HFF-Myc (cell line): ENCODE measurements around the gene TMX2.
A peak's percentile ranks its signal among the peaks of the same experiment; 100 is the strongest.

Experiments used
- DNase-seq: peaks from one replicate; pipeline ENCODE4 v3.0.0-alpha.2; 2011; ENCODE audit warnings: low read depth; ENCODE audit errors: extremely low read depth
- H3K4me3 ChIP-seq: replicated peaks from 2 replicates; pipeline ENCODE4 v1.5.1; 2011; ENCODE audit warnings: low read depth, mild to moderate bottlenecking, control low read depth, low read length
- TF ChIP-seq, protein P1 (sequence below): IDR thresholded peaks from 2 replicates; pipeline ENCODE4 v1.5.1; 2012; ENCODE audit warnings: mild to moderate bottlenecking, low read depth, low read length, control low read depth; ENCODE audit errors: missing control alignments

Gene TMX2

DNA sequence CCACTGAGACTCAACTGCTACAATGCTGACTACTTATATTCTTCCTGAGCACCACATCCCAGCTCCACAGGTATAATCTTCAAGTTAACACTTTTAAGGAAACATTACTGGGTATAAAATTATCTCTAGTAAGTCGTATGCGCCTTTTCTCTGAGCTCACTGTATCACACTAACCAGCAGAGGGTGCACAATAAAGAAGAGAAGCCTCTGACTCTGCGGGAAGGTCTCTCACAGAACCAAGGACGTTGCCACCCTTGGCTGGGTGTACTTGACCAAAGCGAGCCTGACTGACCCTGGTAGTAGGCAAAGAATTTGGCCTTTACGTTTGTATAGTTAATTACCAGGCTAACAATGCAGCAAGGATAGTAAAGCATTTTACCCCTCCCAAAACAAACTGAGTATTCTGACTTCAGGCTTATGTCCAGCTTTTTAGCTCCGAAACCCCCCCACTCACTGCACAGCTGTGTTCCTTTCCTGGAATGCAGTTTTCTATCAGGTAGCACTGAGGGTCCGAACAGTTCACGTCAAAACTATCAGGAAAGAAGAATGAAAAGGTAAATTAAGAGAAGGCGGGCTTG, 39.4 kb downstream of the TMX2 start, which contains the start of gene BTBD18:
Gene BTBD18 (minus strand): TSS at position 144 of the 578 bp plus-strand sequence. CDS start 631 bp downstream, outside the sequence.
- DNase-seq = no peak
- TF ChIP-seq, protein P1, sequence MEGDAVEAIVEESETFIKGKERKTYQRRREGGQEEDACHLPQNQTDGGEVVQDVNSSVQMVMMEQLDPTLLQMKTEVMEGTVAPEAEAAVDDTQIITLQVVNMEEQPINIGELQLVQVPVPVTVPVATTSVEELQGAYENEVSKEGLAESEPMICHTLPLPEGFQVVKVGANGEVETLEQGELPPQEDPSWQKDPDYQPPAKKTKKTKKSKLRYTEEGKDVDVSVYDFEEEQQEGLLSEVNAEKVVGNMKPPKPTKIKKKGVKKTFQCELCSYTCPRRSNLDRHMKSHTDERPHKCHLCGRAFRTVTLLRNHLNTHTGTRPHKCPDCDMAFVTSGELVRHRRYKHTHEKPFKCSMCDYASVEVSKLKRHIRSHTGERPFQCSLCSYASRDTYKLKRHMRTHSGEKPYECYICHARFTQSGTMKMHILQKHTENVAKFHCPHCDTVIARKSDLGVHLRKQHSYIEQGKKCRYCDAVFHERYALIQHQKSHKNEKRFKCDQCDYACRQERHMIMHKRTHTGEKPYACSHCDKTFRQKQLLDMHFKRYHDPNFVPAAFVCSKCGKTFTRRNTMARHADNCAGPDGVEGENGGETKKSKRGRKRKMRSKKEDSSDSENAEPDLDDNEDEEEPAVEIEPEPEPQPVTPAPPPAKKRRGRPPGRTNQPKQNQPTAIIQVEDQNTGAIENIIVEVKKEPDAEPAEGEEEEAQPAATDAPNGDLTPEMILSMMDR = peak; percentile 42
- H3K4me3 ChIP-seq = no peak within 1 kb of the TSS

DNA sequence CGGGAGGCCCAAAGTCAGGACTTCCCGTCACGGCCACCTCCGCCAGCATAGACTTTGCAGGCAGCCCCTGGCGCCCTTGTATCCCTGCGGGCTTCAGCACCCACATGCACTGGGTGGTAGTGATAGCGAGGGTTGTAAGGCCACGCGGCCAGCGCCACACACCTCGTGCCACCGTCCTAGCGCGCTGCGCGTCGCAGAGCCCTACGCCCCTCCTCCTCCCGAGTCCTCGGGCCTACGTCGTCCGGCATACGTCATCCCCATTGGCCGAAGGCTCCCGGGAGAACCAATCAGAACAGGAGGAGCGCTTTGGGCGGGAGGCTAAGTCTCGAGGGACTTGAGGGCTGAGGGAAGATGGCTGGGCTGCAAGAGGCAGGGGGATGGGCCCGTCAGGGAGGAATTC, 40.6 kb downstream of the TMX2 start:
- TF ChIP-seq, protein P1 = no peak
- DNase-seq = no peak
- no peak overlapping the region for H3K4me3 ChIP-seq

DNA sequence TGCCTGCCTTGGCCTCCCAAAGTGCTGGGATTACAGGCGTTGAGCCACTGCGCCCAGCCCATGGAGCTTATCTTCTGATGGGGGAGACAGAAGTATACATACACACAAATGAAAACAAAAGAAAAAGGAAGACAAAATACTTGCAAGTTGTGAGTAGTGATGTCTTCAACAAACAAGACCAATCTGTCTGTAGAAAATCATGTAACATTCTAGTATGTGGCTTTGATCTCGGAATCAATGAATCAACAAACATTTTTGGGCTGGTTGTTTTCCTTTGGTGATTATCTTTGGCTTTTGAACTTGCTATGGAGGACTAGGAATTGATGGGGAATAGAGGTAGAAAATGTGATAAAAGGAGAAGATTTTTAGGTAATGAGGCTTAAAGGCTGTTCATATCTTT, 45.8 kb downstream of the TMX2 start:
- no peak overlapping the region for H3K4me3 ChIP-seq
- no peak for DNase-seq
- TF ChIP-seq, protein P1 = no peak

DNA sequence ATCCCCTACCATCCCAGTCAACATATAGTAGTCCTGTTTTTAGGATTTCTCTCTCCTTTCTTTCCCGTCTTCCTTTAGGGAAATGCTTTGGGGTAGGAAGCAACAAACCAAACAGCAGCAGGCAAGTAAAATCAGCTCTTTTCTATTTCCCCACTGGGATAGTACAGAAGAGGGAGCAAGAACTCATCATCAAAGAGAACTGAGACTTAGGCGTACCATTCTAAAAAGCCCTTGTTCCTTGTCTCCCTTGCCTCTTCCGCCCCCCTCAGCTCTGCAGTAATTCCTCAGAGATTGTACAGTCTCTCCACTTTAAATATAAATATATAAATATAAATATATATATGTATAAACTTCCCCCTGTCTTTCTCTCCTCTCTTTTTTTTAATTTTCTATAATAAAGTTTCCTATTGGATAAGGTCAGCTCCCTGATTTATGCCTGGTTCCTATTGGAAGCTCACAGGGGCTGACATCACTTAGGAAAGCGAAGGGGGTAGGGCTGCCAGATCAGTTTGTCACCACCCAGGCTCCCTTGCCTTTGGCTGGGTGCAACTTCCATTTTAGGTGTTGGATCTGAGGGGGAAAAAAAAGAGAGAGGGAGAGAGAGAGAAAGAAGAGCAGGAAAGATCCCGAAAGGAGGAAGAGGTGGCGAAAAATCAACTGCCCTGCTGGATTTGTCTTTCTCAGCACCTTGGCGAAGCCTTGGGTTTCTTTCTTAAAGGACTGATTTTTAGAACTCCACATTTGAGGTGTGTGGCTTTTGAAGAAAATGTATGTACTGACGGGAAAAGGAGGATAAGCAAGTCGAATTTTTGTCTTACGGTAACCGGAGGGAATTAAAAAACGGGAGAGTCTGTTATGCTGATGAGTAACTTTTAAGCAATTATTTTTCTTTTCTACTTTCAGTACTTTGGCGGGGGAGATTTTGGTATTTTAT, 49.2 kb downstream of the TMX2 start, which contains the start of gene CTNND1:
Gene CTNND1 (plus strand): TSS at position 502 of the 934 bp plus-strand sequence. CDS start 29,677 bp downstream, outside the sequence.
- DNase-seq = peak; percentile 94
- peak within 1 kb of the TSS; percentile 70 for H3K4me3 ChIP-seq
- TF ChIP-seq, protein P1 = no peak

DNA sequence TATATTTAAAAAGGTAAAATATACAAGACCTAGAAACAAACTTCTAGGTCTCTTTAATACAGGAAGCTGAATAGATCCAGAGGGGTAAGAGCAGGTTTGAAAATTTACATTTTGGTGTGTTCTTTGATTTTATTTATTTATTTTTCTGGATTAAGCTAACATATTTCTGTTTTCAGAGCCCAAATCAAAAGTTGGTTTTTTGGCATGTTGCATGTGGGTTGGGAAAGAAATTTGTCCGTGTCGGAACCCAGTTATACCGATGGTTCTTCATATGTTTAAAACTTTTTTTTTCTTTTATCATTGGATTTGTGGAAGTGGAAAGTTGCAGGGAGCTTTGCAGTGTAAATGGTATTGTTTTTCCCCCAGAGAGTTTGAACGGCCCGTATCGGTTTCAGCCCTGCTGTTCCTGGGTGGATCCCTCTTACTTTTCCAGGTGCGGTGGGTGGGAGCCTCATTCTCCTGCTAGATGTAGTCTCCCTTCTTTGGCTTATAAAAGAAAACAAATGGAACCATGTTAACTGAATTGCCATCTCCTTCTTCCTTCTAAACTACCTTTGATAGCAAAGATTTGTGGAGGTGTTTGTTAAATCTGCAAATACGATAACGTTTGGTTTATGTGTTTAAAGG, 50.0 kb downstream of the TMX2 start:
- peak overlapping the region; percentile 70 for H3K4me3 ChIP-seq
- TF ChIP-seq, protein P1 = no peak
- DNase-seq = no peak

DNA sequence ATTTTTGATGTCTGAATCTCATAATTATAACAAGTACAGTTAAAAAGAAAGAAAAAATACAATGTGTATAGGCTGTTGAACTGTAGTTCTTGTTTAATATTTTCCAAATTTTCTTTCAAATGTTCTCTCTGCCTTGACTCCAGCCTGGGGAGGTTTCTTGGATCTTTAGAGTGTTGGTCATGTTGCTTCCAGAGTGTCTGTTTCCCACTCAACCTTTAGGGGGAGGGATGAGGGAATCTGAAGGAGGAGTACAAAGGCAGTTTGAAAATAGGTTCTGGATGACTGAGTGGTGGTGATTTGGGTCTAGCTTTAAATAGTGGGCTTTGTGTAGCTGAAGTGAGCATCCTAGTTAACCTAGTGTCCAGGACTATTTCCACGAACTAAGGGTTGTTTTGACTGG, 51.2 kb downstream of the TMX2 start:
- TF ChIP-seq, protein P1 = peak; percentile 26
- DNase-seq = no peak
- peak overlapping the region; percentile 70 for H3K4me3 ChIP-seq
